Kidney (tissue), 14 donors: ENCODE results near the gene SLC25A11. TPM values are rescaled to one million over a fixed set of nuclear protein-coding genes. Genes with fewer than 3 reads are reported as not detected.

Experiments
- DNase-seq, 5 donors: peaks; one replicate each; pipeline ENCODE4 v3.0.0-alpha.2; 2013 to 2020
- FAIRE-seq: peaks from 2 replicates; lab custom pipeline; 2012; peaks lifted over from hg19 to GRCh38; lab: Jason Lieb, UNC
- H3K27ac ChIP-seq, 2 donors: one replicate each; pipeline ENCODE4 v1.7.0; 2013; ENCODE audit warnings: low read depth in 2 of 2, low read length in 2 of 2, inconsistent platforms in 1 of 2
- H3K27me3 ChIP-seq: one replicate; pipeline ENCODE4 v1.7.1; 2013; ENCODE audit warnings: low read length, inconsistent platforms; ENCODE audit not compliant: control insufficient read depth, insufficient read depth
- H3K36me3 ChIP-seq, 3 donors: one replicate each; pipeline versions ENCODE4 v1.7.0 to v1.7.1; 2013; ENCODE audit warnings: low read length in 3 of 3, control low read depth in 1 of 3, inconsistent platforms in 1 of 3; ENCODE audit not compliant: insufficient read depth in 3 of 3, control insufficient read depth in 2 of 3
- H3K4me1 ChIP-seq, 3 donors: one replicate each; pipeline versions ENCODE4 v1.7.0 to v1.7.1; 2013; ENCODE audit warnings: low read length in 3 of 3, inconsistent platforms in 1 of 3, low read depth in 1 of 3; ENCODE audit not compliant: control insufficient read depth in 2 of 3, insufficient read depth in 2 of 3
- H3K4me3 ChIP-seq, 3 donors: one replicate each; pipeline versions ENCODE4 v1.7.0 to v1.8.1; 2013; ENCODE audit warnings: low read length in 3 of 3, control low read depth in 1 of 3, inconsistent platforms in 1 of 3
- H3K9ac ChIP-seq, 3 donors: one replicate each; pipeline versions ENCODE4 v1.7.0 to v1.7.1; 2013; ENCODE audit warnings: low read length in 3 of 3, control low read depth in 1 of 3, inconsistent platforms in 1 of 3
- H3K9me3 ChIP-seq, 3 donors: one replicate each; pipeline versions ENCODE4 v1.7.0 to v1.7.1; 2013; ENCODE audit warnings: low read length in 3 of 3, control low read depth in 1 of 3, inconsistent platforms in 1 of 3; ENCODE audit not compliant: control insufficient read depth in 2 of 3, insufficient read depth in 1 of 3
- CTCF ChIP-seq: IDR thresholded peaks from 3 replicates; pipeline ENCODE4 v1.5.1; 2012; ENCODE audit warnings: mild to moderate bottlenecking, moderate library complexity, borderline replicate concordance; ENCODE audit not compliant: insufficient read depth; ENCODE audit errors: extremely low read depth
- intact Hi-C: fragments of 100-400 bp; cut with DNase I; formaldehyde crosslinking; loops from one replicate; pipeline ENCODE4 v1.11.1; 2022
- polyA plus RNA-seq: library from polyadenylated mRNA; stranded (reverse); fragments of 350-450 nt; fragmentation: Illumina TruSeq; extraction: RNeasy Lipid Tissue Mini Kit (QIAGEN cat#74804); gene quantifications from one replicate; pipeline ENCODE4 v1.2.3, GENCODE V29; 2014; ENCODE audit warnings: low read depth, low replicate concordance; ENCODE audit not compliant: insufficient read depth
- total RNA-seq: library from RNA; stranded (reverse); fragmentation: NEBNext Ultra II Directional; extraction: Animal tissue kit (Norgen Biotek cat#: 25700); gene quantifications from one replicate; pipeline ENCODE4 v1.2.1, GENCODE V29; 2021
- donor health status: control.
- donor health status: control.
- donor health status: control.
- donor health status: control.
- donor health status: control.
- donor health status: DM: yes; HTN: yes; CAD: no.
- donor health status: Normal renal cell carcinoma (clear cell type).

SLC25A11 gene
- total and polyA plus RNA-seq, 2 donors from 2014 or later: 60.0 to 173 TPM

DNA sequence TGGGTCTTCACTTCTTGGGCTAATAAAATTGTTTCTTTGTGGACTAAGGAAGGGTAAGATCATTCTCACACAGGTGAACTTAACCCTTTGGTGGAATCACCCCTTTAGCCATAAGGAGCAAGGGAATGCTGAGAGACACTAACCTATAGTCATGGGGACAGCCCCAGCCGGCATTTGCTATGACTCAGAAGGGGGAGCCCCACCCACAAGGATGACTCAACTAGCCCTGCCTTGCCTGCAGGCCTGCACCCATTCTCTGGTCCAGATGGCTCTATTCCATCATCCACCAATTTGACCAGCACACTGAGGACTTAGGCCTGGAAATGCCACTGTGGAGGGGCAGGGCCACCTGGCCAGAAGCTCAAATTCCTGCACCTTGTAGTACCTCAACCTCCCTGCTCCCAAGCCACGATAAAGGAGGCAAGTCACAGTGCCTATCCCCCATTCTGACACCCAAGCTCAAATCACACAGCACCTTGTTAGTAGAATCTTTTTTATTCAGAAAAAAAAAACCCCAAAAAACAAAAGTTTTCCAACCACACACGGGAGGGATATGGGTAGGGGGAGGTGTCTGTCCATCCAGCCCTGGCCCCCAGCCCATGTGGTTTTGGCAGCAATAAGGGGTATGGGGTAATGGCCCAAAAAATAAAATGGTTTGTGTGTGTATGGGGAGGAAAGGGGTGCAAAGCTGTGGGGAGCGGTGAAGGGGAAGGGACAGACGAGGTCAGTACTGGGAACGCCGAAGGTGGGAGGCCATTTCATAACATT, 5.5 kb upstream of the SLC25A11 start:
- Histone ChIP-seq H3K27me3 (no peaks in the 10 kb centered on the region), H3K4me3 (no peak overlapping the region), H3K4me1 (peaks cover 5 to 34% (median 13%) of the 10 kb centered on the region in 3 donors), H3K9me3 (no peaks in the 10 kb centered on the region), H3K27ac (peak overlapping the region; percentile 30 to 49), H3K9ac (no peak overlapping the region), H3K36me3 (peaks cover 6 to 30% (median 21%) of the 10 kb centered on the region in 3 donors)
- FAIRE-seq: no peak
- intact Hi-C loops: no loop called here
- peak in 1 of 5 donors; percentile 87 for DNase-seq
- TF ChIP-seq CTCF: no peak

DNA sequence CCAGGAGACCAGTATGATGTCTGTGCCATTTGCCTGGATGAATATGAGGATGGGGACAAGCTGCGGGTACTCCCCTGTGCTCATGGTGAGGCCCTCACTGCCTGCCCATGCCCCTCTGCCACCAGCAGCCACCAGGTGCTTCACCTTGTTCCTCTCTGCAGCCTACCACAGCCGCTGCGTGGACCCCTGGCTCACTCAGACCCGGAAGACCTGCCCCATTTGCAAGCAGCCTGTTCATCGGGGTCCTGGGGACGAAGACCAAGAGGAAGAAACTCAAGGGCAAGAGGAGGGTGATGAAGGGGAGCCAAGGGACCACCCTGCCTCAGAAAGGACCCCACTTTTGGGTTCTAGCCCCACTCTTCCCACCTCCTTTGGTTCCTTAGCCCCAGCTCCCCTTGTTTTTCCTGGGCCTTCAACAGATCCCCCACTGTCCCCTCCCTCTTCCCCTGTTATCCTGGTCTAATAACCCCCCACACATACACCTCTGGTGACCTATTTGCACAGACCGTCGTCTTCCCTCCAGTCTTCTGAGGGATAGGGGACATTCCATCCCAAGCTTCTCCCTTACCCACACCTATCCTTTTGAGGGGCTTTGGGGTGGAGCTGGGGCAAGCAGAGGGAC, 4.8 kb upstream of the SLC25A11 start:
- Histone ChIP-seq H3K4me3 (no peak overlapping the region), H3K36me3 (peaks cover 6 to 30% (median 21%) of the 10 kb centered on the region in 3 donors), H3K9me3 (no peaks in the 10 kb centered on the region), H3K27ac (peak overlapping the region; percentile 30 to 49), H3K27me3 (no peaks in the 10 kb centered on the region), H3K4me1 (peaks cover 5 to 31% (median 13%) of the 10 kb centered on the region in 3 donors), H3K9ac (no peak overlapping the region)
- intact Hi-C loops: no loop called here
- FAIRE-seq: no peak
- no peak for DNase-seq
- no peak for TF ChIP-seq CTCF

GRCh38 chr17:4944163-4944553, 4.3 kb upstream of the SLC25A11 start:
- no peaks in the 10 kb centered on the region for H3K9me3 ChIP-seq
- H3K4me1 ChIP-seq: peaks cover 5 to 32% (median 15%) of the 10 kb centered on the region in 3 donors
- FAIRE-seq: no peak
- H3K27ac ChIP-seq: no peak overlapping the region
- no peak overlapping the region for H3K9ac ChIP-seq
- no peak for TF ChIP-seq CTCF
- no peak for DNase-seq
- peaks cover 6 to 30% (median 21%) of the 10 kb centered on the region in 3 donors for H3K36me3 ChIP-seq
- no peaks in the 10 kb centered on the region for H3K27me3 ChIP-seq
- H3K4me3 ChIP-seq: no peak overlapping the region
- intact Hi-C loops: no loop called here
